Measurements from ENCODE around the gene LSR. TPM values are rescaled to one million over a fixed set of nuclear protein-coding genes. Genes with fewer than 3 reads are reported as not detected.
"Not testable (repeated sequence)": the region's sequence is repeated elsewhere in the genome, so short reads cannot be mapped to it uniquely, and the experiment has no call there.

Gene LSR
- total and polyA plus RNA-seq, 2 donors (not counting 1 experiment from before 2014, with no cell fraction given) = 37.2 to 45.3 TPM

GRCh38 chr19:35220973-35221590, 27.7 kb upstream of the LSR start:
- ATAC-seq (ENCODE audit: low read depth); POLR2A ChIA-PET; intact Hi-C loops (cut with micrococcal nuclease); DNase-seq; H3K27ac ChIP-seq (ENCODE audit: low read length in 2 of 2); H3K36me3 ChIP-seq (replicated peaks in 1 of 2; ENCODE audit: control extremely low read depth in 1 of 2, control insufficient read depth in 1 of 2, extremely low read depth in 1 of 2, insufficient read depth in 2 of 2, low read length in 1 of 2); H3K27me3 ChIP-seq (replicated peaks in 1 of 4; ENCODE audit: control extremely low read depth in 1 of 4, control insufficient read depth in 3 of 4, insufficient read depth in 4 of 4, low read length in 3 of 4); H3K9ac ChIP-seq (ENCODE audit: low read length); H3K4me2 ChIP-seq (replicated peaks; ENCODE audit: low read depth, low read length, poor library complexity, severe bottlenecking); H3K4me3 ChIP-seq (ENCODE audit: control extremely low read depth in 1 of 5, extremely low read depth in 1 of 5, insufficient read depth in 1 of 5, low read depth in 2 of 5, low read length in 4 of 5); H3K4me3 Mint-ChIP-seq; H3K79me2 ChIP-seq (ENCODE audit: control insufficient read depth, insufficient read depth, low read length); H3K9me3 Mint-ChIP-seq (ENCODE audit: insufficient read depth); H2AFZ ChIP-seq (ENCODE audit: insufficient read depth, low read depth, low read length, poor library complexity, severe bottlenecking); H4K20me1 ChIP-seq (ENCODE audit: control insufficient read depth, insufficient read depth, low read length, poor library complexity, severe bottlenecking); H3K27me3 Mint-ChIP-seq: not testable (repeated sequence)
- CTCF ChIA-PET = interaction anchor here (0.7 to 0.8 kb wide), 2 partner anchors 35 to 54 kb away, joined by 3 to 4 read pairs; no protein-coding TSS in a partner anchor
- H3K4me1 Mint-ChIP-seq = peaks cover 31% of the 10 kb centered on the region
- Histone ChIP-seq H3K4me1 (ENCODE audit: control insufficient read depth in 2 of 2, insufficient read depth in 2 of 2, low read length in 2 of 2) (peaks cover 25 to 29% of the 10 kb centered on the region in 2 donors), H3K9me3 (ENCODE audit: control extremely low read depth in 1 of 3, control insufficient read depth in 2 of 3, insufficient read depth in 1 of 3, low read length in 2 of 3) (peaks cover 0 to 18% (median 0%) of the 10 kb centered on the region in 3 donors)
- H3K27ac Mint-ChIP-seq = peak overlapping the region; percentile 10
- WGBS (ENCODE audit: insufficient coverage) = no CpG with 5 or more reads among the region's 4 CpGs

DNA sequence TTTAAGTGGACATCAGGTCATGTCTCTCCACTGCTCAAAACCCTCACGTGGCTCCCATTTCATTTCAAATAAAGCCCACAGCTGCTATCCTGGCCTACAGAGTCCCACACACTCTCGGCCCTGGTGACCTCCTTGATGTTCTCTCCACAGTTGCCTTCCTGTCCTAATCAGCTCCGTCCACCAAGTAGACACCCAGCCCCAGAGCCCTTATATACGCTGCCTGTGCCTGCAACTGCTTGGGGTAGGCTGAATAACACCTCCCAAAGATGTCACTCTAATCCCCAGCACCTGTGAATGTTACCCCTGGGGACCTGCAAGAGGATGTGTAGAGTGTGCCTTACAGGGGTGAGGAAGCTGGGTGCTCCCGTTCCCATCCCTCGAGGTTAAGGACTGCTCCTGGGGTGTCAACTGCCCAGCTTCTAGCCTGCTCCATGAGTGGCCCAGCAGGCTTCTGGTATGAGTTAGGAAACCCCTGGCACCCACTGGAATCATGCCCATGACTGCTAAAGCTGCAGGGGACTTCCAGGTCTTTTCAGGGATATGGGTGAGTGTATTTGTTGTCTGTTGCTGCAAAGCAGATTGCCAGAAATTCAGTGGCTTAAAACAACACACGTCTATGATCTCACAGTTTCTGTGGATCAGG, 26.3 kb upstream of the LSR start:
- no peaks in the 10 kb centered on the region for H3K79me2 ChIP-seq (ENCODE audit: control insufficient read depth, insufficient read depth, low read length)
- Mint-ChIP-seq H3K4me1 (peaks cover 20% of the 10 kb centered on the region), H3K27me3 (no peaks in the 10 kb centered on the region), H3K4me3 (no peak overlapping the region), H3K27ac (peak overlapping the region; percentile 50), H3K9me3 (ENCODE audit: insufficient read depth) (no peaks in the 10 kb centered on the region)
- H3K4me1 ChIP-seq (ENCODE audit: control insufficient read depth in 2 of 2, insufficient read depth in 2 of 2, low read length in 2 of 2) = peaks cover 16 to 20% of the 10 kb centered on the region in 2 donors
- H4K20me1 ChIP-seq (ENCODE audit: control insufficient read depth, insufficient read depth, low read length, poor library complexity, severe bottlenecking) = no peaks in the 10 kb centered on the region
- ChIA-PET POLR2A (interaction anchor here (0.6 kb wide), 1 partner anchor 110 kb away, joined by 8 read pairs; no protein-coding TSS in a partner anchor), CTCF (interaction anchor here (0.9 to 1.5 kb wide), 4 partner anchors 16 to 81 kb away, joined by 3 to 5 read pairs (median 4); no protein-coding TSS in a partner anchor)
- H2AFZ ChIP-seq (ENCODE audit: insufficient read depth, low read depth, low read length, poor library complexity, severe bottlenecking) = no peak overlapping the region
- no peaks in the 10 kb centered on the region for H3K27me3 ChIP-seq (replicated peaks in 1 of 4; ENCODE audit: control extremely low read depth in 1 of 4, control insufficient read depth in 3 of 4, insufficient read depth in 4 of 4, low read length in 3 of 4)
- intact Hi-C loops (cut with micrococcal nuclease) = no loop called here
- no peak overlapping the region for H3K4me2 ChIP-seq (replicated peaks; ENCODE audit: low read depth, low read length, poor library complexity, severe bottlenecking)
- no peak for TF ChIP-seq EZH2 (IDR thresholded peaks at IDR 0.05; ENCODE audit: borderline replicate concordance, insufficient read depth, low read depth, low read length, poor library complexity, severe bottlenecking)
- TF ChIP-seq, protein P1, sequence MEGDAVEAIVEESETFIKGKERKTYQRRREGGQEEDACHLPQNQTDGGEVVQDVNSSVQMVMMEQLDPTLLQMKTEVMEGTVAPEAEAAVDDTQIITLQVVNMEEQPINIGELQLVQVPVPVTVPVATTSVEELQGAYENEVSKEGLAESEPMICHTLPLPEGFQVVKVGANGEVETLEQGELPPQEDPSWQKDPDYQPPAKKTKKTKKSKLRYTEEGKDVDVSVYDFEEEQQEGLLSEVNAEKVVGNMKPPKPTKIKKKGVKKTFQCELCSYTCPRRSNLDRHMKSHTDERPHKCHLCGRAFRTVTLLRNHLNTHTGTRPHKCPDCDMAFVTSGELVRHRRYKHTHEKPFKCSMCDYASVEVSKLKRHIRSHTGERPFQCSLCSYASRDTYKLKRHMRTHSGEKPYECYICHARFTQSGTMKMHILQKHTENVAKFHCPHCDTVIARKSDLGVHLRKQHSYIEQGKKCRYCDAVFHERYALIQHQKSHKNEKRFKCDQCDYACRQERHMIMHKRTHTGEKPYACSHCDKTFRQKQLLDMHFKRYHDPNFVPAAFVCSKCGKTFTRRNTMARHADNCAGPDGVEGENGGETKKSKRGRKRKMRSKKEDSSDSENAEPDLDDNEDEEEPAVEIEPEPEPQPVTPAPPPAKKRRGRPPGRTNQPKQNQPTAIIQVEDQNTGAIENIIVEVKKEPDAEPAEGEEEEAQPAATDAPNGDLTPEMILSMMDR (IDR thresholded peaks at IDR 0.05) = no peak
- H3K4me3 ChIP-seq (ENCODE audit: control extremely low read depth in 1 of 5, extremely low read depth in 1 of 5, insufficient read depth in 1 of 5, low read depth in 2 of 5, low read length in 4 of 5) = no peak overlapping the region
- ATAC-seq (ENCODE audit: low read depth) (no peak), DNase-seq (no peak)
- no peak overlapping the region for H3K27ac ChIP-seq (ENCODE audit: low read length in 2 of 2)
- no peak overlapping the region for H3K9ac ChIP-seq (ENCODE audit: low read length)
- no peaks in the 10 kb centered on the region for H3K36me3 ChIP-seq (replicated peaks in 1 of 2; ENCODE audit: control extremely low read depth in 1 of 2, control insufficient read depth in 1 of 2, extremely low read depth in 1 of 2, insufficient read depth in 2 of 2, low read length in 1 of 2)
- 59% methylated on average over 6 of the region's 7 CpGs for WGBS (ENCODE audit: insufficient coverage)
- peaks cover 0 to 14% (median 0%) of the 10 kb centered on the region in 3 donors for H3K9me3 ChIP-seq (ENCODE audit: control extremely low read depth in 1 of 3, control insufficient read depth in 2 of 3, insufficient read depth in 1 of 3, low read length in 2 of 3)
